Measurements from ENCODE around the gene B4GALT6.

DNA sequence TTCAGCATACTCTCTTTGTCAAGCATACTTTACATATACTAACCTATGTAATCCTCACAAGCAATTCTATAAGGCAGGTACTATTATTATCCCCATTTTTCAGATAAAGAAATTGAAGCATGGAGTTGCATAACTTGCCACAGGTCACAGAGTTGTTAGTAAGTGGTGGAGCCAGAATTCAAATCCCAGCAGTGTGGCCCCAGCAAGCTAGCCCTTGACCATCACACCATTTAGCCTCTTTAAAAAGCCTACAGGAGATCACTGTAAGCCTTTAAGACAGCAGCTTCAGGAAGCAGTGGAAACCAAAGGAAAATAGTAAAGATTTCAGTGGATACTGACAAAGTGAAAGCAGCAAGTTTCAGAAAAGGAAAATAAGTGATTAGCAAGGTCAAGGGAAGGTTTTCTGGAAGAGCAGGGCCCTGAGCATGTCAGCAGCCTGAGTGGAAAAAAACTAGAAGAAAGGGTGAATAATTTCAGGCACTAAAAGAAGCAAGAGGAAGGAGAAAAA lies 11.7 kb downstream of the B4GALT6 start:
- TF ChIP-seq POLR2A (IDR thresholded peaks at IDR 0.05; ENCODE audit: low read depth, low read length) (no peak), TAF1 (IDR thresholded peaks at IDR 0.05; ENCODE audit: low read depth, low read length) (no peak), POLR2AphosphoS5 (IDR thresholded peaks at IDR 0.05; ENCODE audit: low read depth, low read length) (no peak), POU2F2 (IDR thresholded peaks at IDR 0.05; ENCODE audit: low read depth, low read length) (no peak)

Data from GM12891 (cell line).